ENCODE results near the gene ITPK1. TPM values are rescaled to one million over a fixed set of nuclear protein-coding genes. Genes with fewer than 3 reads are reported as not detected.

Gene ITPK1
- total RNA-seq, 1 experiment from 2014 or later, result 56.2 TPM

- no peaks in the 10 kb centered on the region for H3K4me1 ChIP-seq (replicated peaks)
- no peaks in the 10 kb centered on the region for H3K27me3 ChIP-seq (replicated peaks)
- H3K4me3 ChIP-seq, result no peak overlapping the region
- no peaks in the 10 kb centered on the region for H3K36me3 ChIP-seq
- no peak for DNase-seq (ENCODE audit: low read depth in 1 of 2, low spot score in 2 of 2)
- peaks cover 2% of the 10 kb centered on the region for H3K9me3 ChIP-seq (replicated peaks)
- no peak overlapping the region for H3K27ac ChIP-seq
Observed at GRCh38 chr14:92888896-92889295, 226.8 kb downstream of the ITPK1 start.

DNA sequence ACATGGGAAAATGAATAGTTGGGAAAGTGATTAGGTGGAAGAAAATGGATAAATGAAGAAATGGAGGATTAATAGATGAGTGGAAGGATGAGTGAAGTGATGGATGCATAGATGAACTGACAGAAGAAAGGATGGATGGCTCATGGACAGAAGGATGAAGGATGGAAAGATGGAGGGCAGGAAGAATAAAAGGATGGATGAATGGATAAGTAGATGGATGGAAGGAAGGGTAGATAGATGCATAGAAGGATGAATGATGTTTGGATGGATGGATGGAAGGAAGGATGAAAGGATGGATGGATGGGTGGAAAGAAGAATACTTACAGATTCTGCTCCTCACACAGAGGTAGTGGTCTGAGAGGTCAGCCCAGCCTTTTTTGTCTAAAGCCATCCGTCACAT, 228.6 kb downstream of the ITPK1 start:
- Histone ChIP-seq H3K4me1 (replicated peaks) (no peaks in the 10 kb centered on the region), H3K9me3 (replicated peaks) (no peaks in the 10 kb centered on the region), H3K27me3 (replicated peaks) (no peaks in the 10 kb centered on the region; the same call in 1 of the 2 replicates), H3K27ac (no peak overlapping the region), H3K36me3 (no peaks in the 10 kb centered on the region), H3K4me3 (no peak overlapping the region)
- DNase-seq (ENCODE audit: low read depth in 1 of 2, low spot score in 2 of 2), result no peak

Other genes starting within 250 kb of the ITPK1 start
- gene CHGA, start 192.8 kb downstream of the ITPK1 start, total RNA-seq (2014; rRNA removed; shearing (Covaris generic)), result not detected in 2 replicates
- 10.0 and 10.6 TPM in 2 replicates for gene MOAP1, start 69.0 kb upstream of the ITPK1 start, total RNA-seq (2014; rRNA removed; shearing (Covaris generic))
- 7.8 and 10.9 TPM in 2 replicates for gene LYSET, start 69.4 kb upstream of the ITPK1 start, total RNA-seq (2014; rRNA removed; shearing (Covaris generic))
- gene GON7, start 91.1 kb upstream of the ITPK1 start, total RNA-seq (2014; rRNA removed; shearing (Covaris generic)), result 16.9 and 18.3 TPM in 2 replicates
- gene UBR7, start 91.3 kb upstream of the ITPK1 start, total RNA-seq (2014; rRNA removed; shearing (Covaris generic)), result 47.7 and 64.1 TPM in 2 replicates
- 7.1 and 17.2 TPM in 2 replicates for gene BTBD7, start 217.1 kb upstream of the ITPK1 start, total RNA-seq (2014; rRNA removed; shearing (Covaris generic))
- gene COX8C, start 231.3 kb upstream of the ITPK1 start, total RNA-seq (2014; rRNA removed; shearing (Covaris generic)), result not detected in 2 replicates